ENCODE data around the gene TXNRD2. TPM values are rescaled to one million over a fixed set of nuclear protein-coding genes. Genes with fewer than 3 reads are reported as not detected.

Gene TXNRD2
- total RNA-seq, 1 donor from 2014 or later: 33.3 TPM

Small RNAs within 50 kb of the gene (microRNA-seq; reads per million reads assigned to microRNA genes)
- gene MIR4761: not detected

Other genes starting within 250 kb of the TXNRD2 start
- gene SEPTIN5, start 227.3 kb downstream of the TXNRD2 start, total RNA-seq: 191 TPM
- gene GP1BB, start 218.3 kb downstream of the TXNRD2 start, total RNA-seq: 5.5 TPM
- gene TBX1, start 181.0 kb downstream of the TXNRD2 start, total RNA-seq: 0.48 TPM
- gene GNB1L, start 86.9 kb downstream of the TXNRD2 start, total RNA-seq: 2.0 TPM
- gene RTL10, start 86.9 kb downstream of the TXNRD2 start, total RNA-seq: 6.3 TPM
- gene COMT, start within 50 bp of the TXNRD2 start, total RNA-seq: 97.1 TPM
- gene ARVCF, start 75.0 kb upstream of the TXNRD2 start, total RNA-seq: 46.8 TPM
- gene TANGO2, start 79.3 kb upstream of the TXNRD2 start, total RNA-seq: 84.5 TPM
- gene DGCR8, start 138.4 kb upstream of the TXNRD2 start, total RNA-seq: 19.1 TPM
- 45.9 TPM for gene RANBP1, start 174.3 kb upstream of the TXNRD2 start, total RNA-seq
- gene TRMT2A, start 175.4 kb upstream of the TXNRD2 start, total RNA-seq: 24.0 TPM
- 43.4 TPM for gene ZDHHC8, start 190.0 kb upstream of the TXNRD2 start, total RNA-seq
- 0.67 TPM for gene CCDC188, start 209.2 kb upstream of the TXNRD2 start, total RNA-seq

All from cardiac septum (tissue), 1 donor.